Cardiac septum (tissue), 1 donor: ENCODE measurements around the gene MAK. TPM values are rescaled to one million over a fixed set of nuclear protein-coding genes. Genes with fewer than 3 reads are reported as not detected.
"Not testable (repeated sequence)": the region's sequence is repeated elsewhere in the genome, so short reads cannot be mapped to it uniquely, and the experiment has no call there.

Experiments used
- DNase-seq: peaks from one replicate; pipeline ENCODE4 v3.0.0-alpha.2; 2020; ENCODE audit warnings: low spot score
- intact Hi-C: fragments of 100-400 bp; cut with DNase I; formaldehyde crosslinking; loops from one replicate; pipeline ENCODE4 v1.14.0; 2022
- long read RNA-seq: library from polyadenylated mRNA; unstranded; transcript quantifications from one replicate; pipeline ENCODE4 v2.0.0, GENCODE V29; 2021
- total RNA-seq: library from RNA; stranded (reverse); fragmentation: NEBNext Ultra II Directional; extraction: Animal tissue kit (Norgen Biotek cat#: 25700); gene quantifications from one replicate; pipeline ENCODE4 v1.2.1, GENCODE V29; 2021
- donor health status: DM: no; HTN: no; CAD: no.

Gene MAK, protein sequence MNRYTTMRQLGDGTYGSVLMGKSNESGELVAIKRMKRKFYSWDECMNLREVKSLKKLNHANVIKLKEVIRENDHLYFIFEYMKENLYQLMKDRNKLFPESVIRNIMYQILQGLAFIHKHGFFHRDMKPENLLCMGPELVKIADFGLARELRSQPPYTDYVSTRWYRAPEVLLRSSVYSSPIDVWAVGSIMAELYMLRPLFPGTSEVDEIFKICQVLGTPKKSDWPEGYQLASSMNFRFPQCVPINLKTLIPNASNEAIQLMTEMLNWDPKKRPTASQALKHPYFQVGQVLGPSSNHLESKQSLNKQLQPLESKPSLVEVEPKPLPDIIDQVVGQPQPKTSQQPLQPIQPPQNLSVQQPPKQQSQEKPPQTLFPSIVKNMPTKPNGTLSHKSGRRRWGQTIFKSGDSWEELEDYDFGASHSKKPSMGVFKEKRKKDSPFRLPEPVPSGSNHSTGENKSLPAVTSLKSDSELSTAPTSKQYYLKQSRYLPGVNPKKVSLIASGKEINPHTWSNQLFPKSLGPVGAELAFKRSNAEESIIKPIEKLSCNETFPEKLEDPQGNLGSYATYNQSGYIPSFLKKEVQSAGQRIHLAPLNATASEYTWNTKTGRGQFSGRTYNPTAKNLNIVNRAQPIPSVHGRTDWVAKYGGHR
- 0.08 TPM for total RNA-seq
- long read RNA-seq, partial matches to known transcripts: 0 of 4 reads
- long read RNA-seq, other reads (novel, unspliced or antisense): 4 of 4 reads

GRCh38 chr6:10837995-10838793, at the start of gene MAK:
Gene MAK (minus strand): TSS chr6:10838539. CDS start chr6:10830648, 7,891 bp downstream.
- intact Hi-C loops: no loop called here
- peak; percentile 92 for DNase-seq

DNA sequence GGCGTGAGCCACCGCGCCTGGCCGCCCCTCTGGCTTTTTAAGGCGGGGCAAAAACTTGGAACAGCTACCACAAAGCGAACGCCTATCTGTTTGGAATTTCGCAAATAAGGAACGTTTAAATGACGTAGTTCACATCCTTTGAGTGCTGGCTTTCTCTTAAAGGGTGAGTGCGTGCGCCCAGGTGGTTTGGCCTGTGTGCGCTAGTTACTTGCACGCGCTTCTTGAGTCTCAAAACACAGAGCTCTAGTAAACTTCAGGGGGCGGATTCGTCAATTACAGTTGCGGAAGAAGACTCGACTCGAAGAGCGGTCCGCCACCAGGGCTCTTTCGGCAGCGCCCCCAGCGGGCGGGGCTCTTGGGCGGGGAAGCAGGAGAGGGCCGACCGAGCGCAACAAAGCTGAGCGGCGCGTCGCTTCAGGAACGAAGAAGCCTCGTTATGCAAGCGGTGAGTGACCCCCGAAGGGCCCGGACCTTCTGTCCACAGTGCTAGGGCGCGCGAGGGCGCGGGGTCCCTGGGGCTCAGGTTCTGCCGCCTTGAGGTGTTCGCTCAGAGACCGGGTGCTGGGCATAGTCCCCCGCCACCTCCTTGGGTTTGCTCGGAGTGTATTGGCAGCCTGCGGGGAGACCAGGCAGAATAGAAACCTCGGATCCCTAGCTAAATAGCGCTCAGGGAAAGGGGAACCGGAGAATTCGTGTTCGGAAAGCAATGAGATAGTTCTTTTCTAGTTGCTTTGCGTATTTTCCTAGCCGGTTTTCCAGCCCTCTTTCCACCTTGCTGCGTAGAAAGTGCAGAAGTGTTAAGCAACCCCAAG, 48.6 kb upstream of the MAK start, which contains the start of gene SYCP2L:
TSS of gene SYCP2L (plus strand) at position 362 of the 812 bp plus-strand sequence. CDS start at position 437, 75 bp downstream.
- intact Hi-C loops: no loop called here
- no peak for DNase-seq

GRCh38 chr6:10886365-10886690, 48.0 kb upstream of the MAK start:
- DNase-seq, intact Hi-C loops: not testable (repeated sequence)

DNA sequence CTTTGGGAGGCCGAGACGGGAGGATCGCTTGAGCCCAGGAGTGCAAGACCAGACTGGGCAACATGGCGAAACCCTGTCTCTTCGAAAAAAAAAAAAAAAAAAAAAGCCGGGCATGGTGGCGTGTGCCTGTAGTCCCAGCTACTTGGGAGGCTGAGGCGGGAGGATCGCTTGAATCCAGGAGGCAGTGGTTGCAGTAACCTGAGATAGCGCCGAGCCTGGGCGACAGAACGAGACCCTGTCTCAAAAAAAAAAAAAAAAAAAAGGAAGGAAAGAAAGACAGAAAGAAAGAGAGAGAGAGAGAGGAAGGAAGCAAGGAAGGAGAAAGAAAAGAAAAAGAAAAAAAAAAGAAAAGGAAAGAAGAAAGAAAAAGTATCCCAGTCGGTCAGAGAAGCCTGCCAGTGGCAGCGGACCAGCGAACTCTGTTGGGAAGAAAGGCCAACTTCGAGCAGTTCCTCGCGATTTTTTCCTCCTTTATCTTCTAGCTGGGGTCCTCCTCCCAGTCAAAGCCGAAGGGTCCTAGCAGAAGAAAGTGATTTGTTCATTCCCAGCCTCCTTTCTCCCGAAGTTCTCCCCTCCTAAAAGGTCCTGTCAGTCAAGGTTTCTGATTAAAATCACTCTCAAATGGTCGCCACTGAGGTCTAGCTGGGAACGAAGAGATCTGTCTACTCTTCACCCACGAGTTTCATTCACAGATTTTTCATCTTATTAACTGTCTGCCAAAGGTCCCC, 46.1 kb upstream of the MAK start:
- DNase-seq: no peak
- intact Hi-C loops: no loop called here

- intact Hi-C loops: no loop called here
- no peak for DNase-seq
These were observed 45.2 kb upstream of the MAK start for GRCh38 chr6:10883312-10884244.

DNA sequence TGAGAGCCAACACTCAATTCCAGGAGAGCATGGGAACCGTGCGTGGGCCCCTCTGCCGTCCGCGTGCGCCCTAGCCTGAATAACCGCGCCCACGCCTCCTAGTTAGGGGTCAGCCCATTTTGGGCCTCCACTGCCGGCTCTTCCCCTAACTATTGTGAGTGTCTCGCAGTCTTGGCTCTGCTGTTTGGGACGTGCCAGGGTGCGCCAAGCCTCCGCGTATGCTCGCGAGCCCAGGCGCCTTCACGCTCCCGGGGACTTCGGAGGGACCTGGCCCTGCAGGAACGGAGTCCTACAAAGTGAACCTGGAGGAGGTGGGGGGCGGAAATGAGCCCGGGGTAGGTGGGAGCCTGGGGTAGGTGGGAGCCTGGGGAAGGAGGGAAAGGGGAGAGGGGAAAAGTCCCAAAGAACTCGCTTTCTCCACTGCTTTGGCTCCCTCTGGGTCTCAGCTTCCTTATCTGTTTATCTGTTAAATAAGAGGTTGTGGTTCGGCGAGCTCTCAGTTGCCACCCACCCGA, 44.4 kb upstream of the MAK start:
- intact Hi-C loops: no loop called here
- DNase-seq: no peak

- DNase-seq: not testable (repeated sequence)
These were observed 43.9 kb upstream of the MAK start for GRCh38 chr6:10882253-10882630.

GRCh38 chr6:10880366-10880765, 42.0 kb upstream of the MAK start:
- intact Hi-C loops: no loop called here
- no peak for DNase-seq

More at GRCh38 chr6:10882253-10882630, 43.9 kb upstream of the MAK start:
- intact Hi-C loops: not testable (repeated sequence)

- DNase-seq: no peak
- intact Hi-C loops: no loop called here
These were observed 39.5 kb upstream of the MAK start for GRCh38 chr6:10877871-10878270.

DNA sequence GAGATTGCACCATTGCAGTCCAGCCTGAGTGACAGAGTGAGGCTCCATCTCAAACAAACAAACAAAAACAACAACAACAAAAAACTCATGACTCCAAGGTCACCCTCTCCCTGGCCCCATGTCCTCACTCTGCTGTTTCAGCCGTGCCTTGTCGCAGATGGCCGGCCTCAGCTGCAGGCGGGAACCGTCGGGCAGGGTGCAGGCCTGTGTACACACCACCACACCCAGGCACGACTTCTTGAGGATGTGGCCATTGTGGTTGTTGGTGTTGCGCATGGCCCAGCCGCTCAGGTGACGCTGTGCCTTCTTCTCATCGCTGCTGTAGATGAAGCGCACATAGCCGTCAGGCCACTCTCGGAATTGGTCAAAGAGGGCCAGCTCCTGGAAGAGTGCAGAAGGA, 38.7 kb upstream of the MAK start:
- no peak for DNase-seq
- intact Hi-C loops: no loop called here

- intact Hi-C loops: no loop called here
- no peak for DNase-seq
These were observed 36.7 kb upstream of the MAK start for GRCh38 chr6:10875026-10875425.

DNA sequence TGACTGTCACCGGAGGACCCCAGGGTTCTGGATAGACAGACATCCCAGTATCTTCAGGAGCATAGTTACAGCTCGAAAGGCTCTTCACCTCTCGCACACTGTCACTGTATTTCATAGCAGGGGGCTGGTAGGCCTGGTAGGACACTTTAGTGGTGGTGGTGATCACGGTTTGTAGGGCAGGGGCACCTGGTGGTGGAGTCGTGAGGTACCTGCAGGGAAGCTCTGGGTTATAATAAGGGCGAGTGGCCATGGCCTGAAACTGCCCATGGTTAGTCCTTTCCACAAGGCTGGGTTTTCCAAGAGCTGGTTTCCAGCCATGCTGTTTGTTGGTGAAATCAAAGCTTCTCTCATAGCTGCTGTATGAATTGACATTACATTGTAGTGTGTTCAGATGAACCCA, 35.9 kb upstream of the MAK start:
- intact Hi-C loops: no loop called here
- DNase-seq: no peak

DNA sequence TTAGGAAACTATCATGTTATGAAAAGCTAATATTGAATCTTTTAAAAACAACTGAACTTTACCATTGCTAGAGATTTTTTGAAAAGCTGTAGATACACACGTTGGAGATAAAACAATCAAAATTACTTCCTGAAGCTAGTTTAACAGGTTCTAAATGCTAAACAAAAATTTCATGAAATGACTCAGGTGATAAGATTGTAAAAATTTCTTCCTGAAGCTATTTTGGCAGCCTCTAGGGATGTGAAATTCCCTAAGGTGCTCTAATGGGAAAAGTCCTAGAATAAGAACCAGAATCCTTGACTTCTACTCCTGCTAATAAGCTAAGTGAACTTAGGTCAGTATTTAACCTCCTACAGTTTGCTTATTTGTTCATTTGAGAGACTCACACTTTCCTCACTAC, 35.0 kb upstream of the MAK start:
- no peak for DNase-seq
- intact Hi-C loops: no loop called here

GRCh38 chr6:10867952-10868351, 29.6 kb upstream of the MAK start:
- DNase-seq: no peak
- intact Hi-C loops: no loop called here

DNA sequence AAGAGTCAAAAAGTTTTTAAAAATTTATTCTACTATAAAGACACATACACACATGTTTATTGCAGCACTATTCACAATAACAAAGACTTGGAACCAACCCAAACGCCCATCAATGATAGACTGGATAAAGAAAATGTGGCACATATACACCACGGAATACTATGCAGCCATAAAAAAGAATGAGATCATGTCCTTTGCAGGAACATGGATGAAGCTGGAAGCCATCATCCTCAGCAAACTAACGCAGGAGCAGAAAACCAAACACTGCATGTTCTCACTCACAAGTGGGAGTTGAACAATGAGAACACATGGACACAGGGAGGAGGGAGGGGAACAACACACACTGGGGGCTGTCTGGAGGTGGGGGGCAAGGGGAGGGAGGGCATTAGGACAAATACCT, 28.4 kb upstream of the MAK start:
- DNase-seq, intact Hi-C loops: not testable (repeated sequence)

- intact Hi-C loops, DNase-seq: not testable (repeated sequence)
These were observed 24.7 kb upstream of the MAK start for GRCh38 chr6:10863031-10863430.

DNA sequence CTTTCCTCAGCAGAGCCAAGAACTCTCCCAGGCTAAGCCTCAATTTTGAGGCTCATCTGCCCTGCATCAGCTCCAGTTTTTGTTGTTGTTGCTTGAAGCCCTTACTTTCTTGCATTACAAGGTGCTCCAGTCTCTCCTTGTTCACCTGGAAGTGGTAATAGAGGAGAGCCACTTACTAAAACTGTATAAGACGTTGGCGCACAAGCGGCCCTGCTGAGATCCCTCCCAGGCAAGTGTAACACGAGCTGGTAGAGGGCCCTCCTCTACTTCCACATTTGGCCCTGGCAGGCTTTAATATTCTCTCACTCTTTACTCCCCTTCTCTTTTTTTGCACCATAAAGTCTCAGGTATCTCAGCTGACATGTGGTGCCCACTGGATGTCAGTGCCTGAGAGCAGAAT, 24.0 kb upstream of the MAK start:
- intact Hi-C loops: no loop called here
- DNase-seq: no peak
